ENCODE measurements around the gene P2RY8.

- TF ChIP-seq POLR2A (IDR thresholded peaks at IDR 0.05) (no peak), CTCF (IDR thresholded peaks at IDR 0.05) (no peak), POLR2AphosphoS5 (IDR thresholded peaks at IDR 0.05) (no peak)
Observed at GRCh38 chrX:1416327-1416784, 120.6 kb downstream of the P2RY8 start.

Measured in upper lobe of left lung (tissue), 4 donors.